IPS DF 6.9 (cell line): Measurements from ENCODE around the gene FLOT1.
"Not testable (repeated sequence)": the region's sequence is repeated elsewhere in the genome, so short reads cannot be mapped to it uniquely, and the experiment has no call there.

ENCODE experiments used
- DNase-seq: peaks from one replicate; pipeline ENCODE4 v3.0.0-alpha.2; 2013; ENCODE audit warnings: low read depth, low spot score
- H3K27ac ChIP-seq: one replicate; pipeline ENCODE4 v1.5.1; 2013; ENCODE audit warnings: low read length, control low read depth
- H3K27me3 ChIP-seq: 2 replicates; pipeline ENCODE4 v1.6.1; 2013; ENCODE audit warnings: mild to moderate bottlenecking, low read length; ENCODE audit not compliant: control insufficient read depth, insufficient read depth
- H3K36me3 ChIP-seq: 2 replicates; pipeline ENCODE4 v1.6.1; 2013; ENCODE audit warnings: low read length; ENCODE audit not compliant: control insufficient read depth, insufficient read depth
- H3K4me1 ChIP-seq: 2 replicates; pipeline ENCODE4 v1.6.1; 2013; ENCODE audit warnings: low read length; ENCODE audit not compliant: control insufficient read depth, insufficient read depth
- H3K4me3 ChIP-seq: 2 replicates; pipeline ENCODE4 v1.5.1; 2013; ENCODE audit warnings: mild to moderate bottlenecking, low read length
- H3K9me3 ChIP-seq: 2 replicates; pipeline ENCODE4 v1.6.1; 2013; ENCODE audit warnings: low read length, inconsistent platforms; ENCODE audit not compliant: control insufficient read depth, insufficient read depth
- WGBS: extraction: QIAGEN DNeasy Blood & Tissue Kit; methylation state at CpG from one replicate; pipeline ENCODE4 v1.1.7; 2013; ENCODE audit warnings: mixed read lengths, missing lambda C conversion rate; ENCODE audit not compliant: insufficient read length, insufficient coverage; 5-methylcytosine and 5-hydroxymethylcytosine counted together

FLOT1 gene

GRCh38 chr6:30720738-30721197, 21.7 kb downstream of the FLOT1 start:
- WGBS: no CpG with 5 or more reads among the region's 29 CpGs
- Histone ChIP-seq H3K4me1 (0 out of 2 replicates have a peak, but pooled peaks cover 2% of the 10 kb centered on the region), H3K36me3 (peaks cover 32% of the 10 kb centered on the region), H3K9me3 (no peaks in the 10 kb centered on the region), H3K27ac (no peak overlapping the region), H3K27me3 (no peaks in the 10 kb centered on the region), H3K4me3 (peak overlapping the region; percentile 84)
- DNase-seq: no peak

DNA sequence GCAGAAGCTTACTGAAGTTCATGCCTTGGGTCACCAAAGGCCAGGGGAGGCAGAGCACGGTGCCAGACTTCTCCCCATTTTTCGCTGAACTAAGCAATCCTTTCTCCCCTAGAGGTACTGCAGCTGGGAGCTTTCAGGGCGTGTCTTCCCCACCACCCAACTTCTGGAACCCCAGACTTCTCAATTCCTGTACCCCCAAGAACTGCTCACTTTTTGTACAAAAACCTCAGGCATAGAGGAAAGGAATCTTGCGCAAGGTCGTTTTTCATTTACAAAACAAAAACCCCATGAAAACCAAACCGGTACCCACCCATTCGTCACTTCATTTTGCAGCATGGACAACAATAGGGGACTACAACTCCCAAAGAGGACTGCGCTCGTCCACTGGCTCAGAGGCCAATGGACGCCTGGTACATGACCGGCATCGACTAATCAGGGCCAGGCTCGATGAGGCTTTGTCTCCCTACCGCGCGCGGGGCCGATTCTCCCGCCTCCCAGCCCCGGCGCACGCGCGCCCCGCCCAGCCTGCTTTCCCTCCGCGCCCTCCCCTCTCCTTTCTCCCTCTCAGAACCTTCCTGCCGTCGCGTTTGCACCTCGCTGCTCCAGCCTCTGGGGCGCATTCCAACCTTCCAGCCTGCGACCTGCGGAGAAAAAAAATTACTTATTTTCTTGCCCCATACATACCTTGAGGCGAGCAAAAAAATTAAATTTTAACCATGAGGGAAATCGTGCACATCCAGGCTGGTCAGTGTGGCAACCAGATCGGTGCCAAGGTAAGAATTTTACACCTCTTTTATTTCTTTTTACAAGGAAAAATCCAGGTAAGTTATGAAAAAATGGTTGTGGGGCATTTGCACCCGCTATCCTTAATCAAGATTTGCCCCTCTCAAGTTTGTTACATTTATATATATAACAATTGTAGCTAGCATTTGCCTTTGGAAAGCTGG, 22.4 kb downstream of the FLOT1 start, which contains the start of gene TUBB:
Gene TUBB (plus strand): TSS at position 562 of the 947 bp plus-strand sequence. CDS start 155 bp downstream, at position 717.
- no peaks in the 10 kb centered on the region for H3K27me3 ChIP-seq
- peak within 1 kb of the TSS; percentile 84 for H3K4me3 ChIP-seq
- no CpG with 5 or more reads among the region's 38 CpGs for WGBS
- H3K9me3 ChIP-seq: no peaks in the 10 kb centered on the region
- H3K27ac ChIP-seq: no peak within 1 kb of the TSS
- DNase-seq: peak; percentile 95
- 0 out of 2 replicates have a peak, but pooled peaks cover 2% of the 10 kb centered on the region for H3K4me1 ChIP-seq
- peaks cover 32% of the 10 kb centered on the region for H3K36me3 ChIP-seq

GRCh38 chr6:30719356-30719755, 23.1 kb downstream of the FLOT1 start:
- Histone ChIP-seq H3K27ac (no peak overlapping the region), H3K4me3 (peak overlapping the region; percentile 44; the same call in 1 of the 2 replicates), H3K9me3 (no peaks in the 10 kb centered on the region), H3K27me3 (no peaks in the 10 kb centered on the region), H3K4me1 (0 out of 2 replicates have a peak, but pooled peaks cover 2% of the 10 kb centered on the region), H3K36me3 (peaks cover 25% of the 10 kb centered on the region)
- WGBS: no CpG with 5 or more reads among the region's 8 CpGs
- no peak for DNase-seq

DNA sequence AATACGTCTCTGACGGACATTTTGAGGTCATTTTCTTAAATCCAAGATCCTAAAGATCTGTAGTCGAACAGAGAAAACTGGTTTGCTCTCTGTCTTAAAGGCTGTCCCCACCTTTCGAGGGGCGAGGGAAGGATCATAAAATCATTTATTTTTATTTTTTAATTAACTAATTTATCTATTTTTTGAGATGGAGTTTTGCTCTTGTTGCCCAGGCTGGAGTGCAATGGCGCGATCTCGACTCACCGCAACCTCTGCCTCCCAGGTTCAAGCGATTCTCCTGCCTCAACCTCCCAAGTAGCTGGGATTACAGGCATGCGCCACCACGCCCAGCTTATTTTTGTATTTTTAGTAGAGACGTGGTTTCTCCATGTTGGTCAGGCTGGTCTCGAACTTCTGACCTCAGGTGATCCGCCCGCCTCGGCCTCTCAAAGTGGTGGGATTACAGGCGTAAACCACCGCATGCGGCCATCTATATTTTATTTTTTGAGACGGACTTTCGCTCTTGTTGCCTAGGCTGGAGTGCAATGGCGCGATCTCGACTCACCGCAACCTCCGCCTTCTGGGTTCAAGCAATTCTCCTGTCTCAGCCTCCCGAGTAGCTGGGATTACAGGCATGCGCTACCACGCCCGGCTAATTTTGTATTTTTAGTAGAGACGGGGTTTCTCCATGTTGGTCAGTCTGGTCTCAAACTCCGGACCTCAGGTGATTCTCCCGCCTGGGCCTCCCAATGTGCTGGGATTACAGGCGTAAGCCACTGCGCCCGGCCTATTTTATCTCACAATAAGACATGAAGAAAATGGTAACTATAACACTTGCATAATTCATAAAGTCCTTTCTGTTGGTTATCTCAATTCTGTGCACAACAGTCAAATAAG, 24.4 kb downstream of the FLOT1 start:
- not testable (repeated sequence) for H3K27me3 ChIP-seq, H3K4me1 ChIP-seq, DNase-seq, H3K9me3 ChIP-seq, H3K27ac ChIP-seq
- no CpG with 5 or more reads among the region's 37 CpGs for WGBS
- H3K4me3 ChIP-seq: peak overlapping the region; percentile 59; the same call in 1 of the 2 replicates
- peaks cover 13% of the 10 kb centered on the region for H3K36me3 ChIP-seq

DNA sequence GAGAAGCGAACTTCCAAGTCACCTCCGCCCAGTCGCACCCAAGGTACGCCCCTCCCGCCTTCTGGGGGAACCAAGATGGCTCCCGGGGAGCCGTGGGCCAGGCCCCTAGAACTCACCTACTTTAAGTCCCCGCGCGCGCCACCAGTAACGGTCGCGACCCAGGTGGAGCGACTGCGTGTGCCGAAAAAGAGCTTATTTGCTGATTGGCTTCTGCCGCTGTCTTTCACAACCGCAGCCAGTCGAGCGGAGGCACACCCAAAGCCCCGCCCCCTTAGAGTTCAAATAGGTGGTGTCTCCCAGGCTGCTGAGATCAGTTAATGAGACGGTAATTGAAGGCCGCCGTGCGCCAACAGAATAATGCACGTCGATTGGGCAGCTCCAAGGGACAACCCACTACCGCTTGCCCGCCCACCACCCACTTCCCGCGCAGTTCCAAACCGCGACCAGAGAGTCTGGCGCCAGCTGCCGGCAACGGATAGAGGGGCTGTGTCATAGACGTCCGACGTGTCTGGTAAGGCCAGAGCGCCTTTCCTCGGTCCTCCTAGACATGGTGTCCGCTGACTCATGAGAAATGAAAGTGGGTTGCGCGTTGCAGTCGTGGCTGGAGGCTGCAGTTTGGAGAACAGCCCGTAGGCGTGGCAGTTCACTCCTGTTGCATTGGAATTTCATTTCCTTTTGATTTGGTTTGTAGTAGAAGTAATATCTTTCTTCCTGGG, 25.2 kb downstream of the FLOT1 start, which contains the start of gene MDC1:
Gene MDC1 (minus strand): TSS at position 153 of the 716 bp plus-strand sequence. CDS start 2,106 bp downstream, outside the sequence.
- H3K4me1 ChIP-seq: no peaks in the 10 kb centered on the region
- peaks cover 14% of the 10 kb centered on the region for H3K36me3 ChIP-seq
- peak; percentile 99 for DNase-seq
- WGBS: no CpG with 5 or more reads among the region's 48 CpGs
- peak within 1 kb of the TSS; percentile 59; the same call in 1 of the 2 replicates for H3K4me3 ChIP-seq
- H3K27me3 ChIP-seq: no peaks in the 10 kb centered on the region
- H3K27ac ChIP-seq: no peak within 1 kb of the TSS
- no peaks in the 10 kb centered on the region for H3K9me3 ChIP-seq

- WGBS: no CpG with 5 or more reads among the region's 8 CpGs
- H3K27ac ChIP-seq: no peak overlapping the region
- H3K36me3 ChIP-seq: peaks cover 15% of the 10 kb centered on the region
- peak overlapping the region; percentile 56; the same call in 1 of the 2 replicates for H3K4me3 ChIP-seq
- H3K4me1 ChIP-seq: no peaks in the 10 kb centered on the region
- H3K9me3 ChIP-seq: no peaks in the 10 kb centered on the region
- DNase-seq: no peak
- H3K27me3 ChIP-seq: no peaks in the 10 kb centered on the region
Measured at GRCh38 chr6:30716879-30717128, 25.7 kb downstream of the FLOT1 start.

DNA sequence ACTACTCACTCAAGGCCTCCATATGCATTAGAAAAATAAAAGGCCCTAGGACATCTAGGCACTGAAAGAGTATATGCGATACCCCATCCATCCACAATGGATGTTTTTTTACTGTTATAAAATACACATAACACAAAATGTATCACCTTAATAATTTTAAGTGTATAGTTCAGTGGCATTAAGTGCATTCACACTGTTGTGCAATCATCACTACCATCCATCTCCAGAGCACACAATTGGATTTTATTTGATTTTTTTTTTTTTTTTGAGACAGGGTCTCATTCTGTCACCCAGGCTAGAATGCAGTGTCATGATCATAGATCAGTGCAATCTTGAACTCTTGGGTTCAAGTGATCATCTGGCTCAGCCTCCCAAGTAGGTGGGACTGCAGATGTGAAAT, 28.2 kb downstream of the FLOT1 start:
- Histone ChIP-seq H3K4me3 (no peak overlapping the region), H3K36me3 (peaks cover 19% of the 10 kb centered on the region), H3K27me3 (no peaks in the 10 kb centered on the region), H3K27ac (no peak overlapping the region), H3K4me1 (no peaks in the 10 kb centered on the region), H3K9me3 (no peaks in the 10 kb centered on the region)
- no peak for DNase-seq
- WGBS: no CpG with 5 or more reads among the region's 1 CpG

GRCh38 chr6:30712441-30712945, 30.0 kb downstream of the FLOT1 start:
- H3K27me3 ChIP-seq: no peaks in the 10 kb centered on the region
- no peaks in the 10 kb centered on the region for H3K9me3 ChIP-seq
- H3K27ac ChIP-seq: no peak overlapping the region
- H3K4me1 ChIP-seq: no peaks in the 10 kb centered on the region
- H3K36me3 ChIP-seq: peaks cover 24% of the 10 kb centered on the region
- WGBS: no CpG with 5 or more reads among the region's 7 CpGs
- no peak overlapping the region for H3K4me3 ChIP-seq
- no peak for DNase-seq

DNA sequence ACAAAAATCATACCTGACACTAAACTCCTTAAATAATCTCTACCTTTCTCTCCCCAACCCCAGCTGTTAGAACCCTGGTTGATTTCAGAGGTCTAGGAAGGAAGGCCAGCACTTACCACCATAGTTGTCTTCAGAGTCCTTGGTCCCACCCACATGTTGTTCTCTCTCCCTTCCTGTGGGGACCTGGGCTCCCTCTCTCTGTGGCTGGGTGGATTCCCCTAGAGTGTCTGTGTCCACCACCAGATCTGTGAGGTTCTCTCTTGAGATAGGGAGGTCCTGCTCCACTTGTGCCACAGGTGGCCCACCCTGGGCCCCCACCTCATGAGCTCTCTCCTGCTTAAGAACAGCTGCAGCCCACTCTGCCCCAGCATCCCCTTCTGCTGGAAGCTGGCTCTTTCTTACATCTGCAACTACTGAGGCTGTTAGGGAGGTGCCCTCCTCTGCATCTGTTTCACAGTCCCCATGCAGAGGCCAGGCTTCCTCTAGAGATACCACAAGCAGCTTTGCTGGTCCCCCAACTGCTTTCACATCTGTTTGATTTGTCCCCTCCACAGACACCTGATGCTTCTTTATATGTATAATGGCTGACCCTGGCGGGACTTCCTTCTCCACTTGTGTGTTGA, 30.6 kb downstream of the FLOT1 start:
- no peak for DNase-seq

More for the DNA sequence above, 30.6 kb downstream of the FLOT1 start:
- no peak overlapping the region for H3K27ac ChIP-seq
- WGBS: no CpG with 5 or more reads among the region's 1 CpG
- H3K4me3 ChIP-seq: no peak overlapping the region
- H3K36me3 ChIP-seq: peaks cover 28% of the 10 kb centered on the region
- H3K9me3 ChIP-seq: no peaks in the 10 kb centered on the region
- no peaks in the 10 kb centered on the region for H3K4me1 ChIP-seq
- no peaks in the 10 kb centered on the region for H3K27me3 ChIP-seq
